K562 (cell line): ENCODE measurements around the gene SLC26A1. TPM values are rescaled to one million over a fixed set of nuclear protein-coding genes. Genes with fewer than 3 reads are reported as not detected.

Experiments used
- BHLHE40 ChIP-seq: IDR thresholded peaks from 2 replicates; pipeline ENCODE4 v1.6.1; 2011; ENCODE audit warnings: low read length, improper control_type of control experiment
- E2F4 ChIP-seq: sonication (generic); formaldehyde crosslinking; IDR thresholded peaks from 2 replicates; pipeline ENCODE4 v1.8.0; 2022; ENCODE audit warnings: mild to moderate bottlenecking, low read depth, missing genetic modification reagents
- E2F6 ChIP-seq, 2 experiments: IDR thresholded peaks; 2 replicates each; pipeline ENCODE4 v1.6.1; 2011; ENCODE audit warnings: borderline replicate concordance in 1 of 2, control low read depth in 1 of 2, low read depth in 1 of 2, low read length in 1 of 2, mild to moderate bottlenecking in 1 of 2, mixed read lengths in 1 of 2, moderate library complexity in 1 of 2; ENCODE audit not compliant: insufficient read depth in 1 of 2, insufficient read length in 1 of 2, poor library complexity in 1 of 2, severe bottlenecking in 1 of 2; ENCODE audit errors: extremely low read depth in 1 of 2
- EGR1 ChIP-seq: fragments of 450-650 bp; conservative IDR thresholded peaks from 2 replicates; pipeline ENCODE4 v1.6.1; 2017; ENCODE audit warnings: mild to moderate bottlenecking
- GATAD2B ChIP-seq: fragments of 450-650 bp; IDR thresholded peaks from 2 replicates; pipeline ENCODE4 v1.6.1; 2017; ENCODE audit warnings: mild to moderate bottlenecking, borderline replicate concordance
- GTF2F1 ChIP-seq: IDR thresholded peaks from 2 replicates; pipeline ENCODE4 v1.6.1; 2011; ENCODE audit warnings: low read depth, low read length, improper control_type of control experiment
- GTF3C2 ChIP-seq: IDR thresholded peaks from 3 replicates; pipeline ENCODE4 v1.6.1; 2011; ENCODE audit warnings: borderline replicate concordance, mild to moderate bottlenecking, moderate library complexity; ENCODE audit not compliant: insufficient read length; ENCODE audit errors: extremely low read depth
- KAT7 ChIP-seq: sonication (generic); formaldehyde crosslinking; IDR thresholded peaks from 2 replicates; pipeline ENCODE4 v1.8.0; 2022; ENCODE audit warnings: missing genetic modification reagents, mild to moderate bottlenecking, borderline replicate concordance
- KHSRP ChIP-seq: fragments of 450-650 bp; IDR thresholded peaks from 2 replicates; pipeline ENCODE4 v1.6.1; 2017
- MAZ ChIP-seq, 2 experiments: fragments of 450-650 bp in 1 of 2; sonication (generic) in 1 of 2; formaldehyde crosslinking; IDR thresholded peaks in 1 of 2; conservative IDR thresholded peaks in 1 of 2; 2 replicates each; pipeline versions ENCODE4 v1.4.0 to v1.5.0; 2020; ENCODE audit warnings: mild to moderate bottlenecking in 1 of 2, missing genetic modification reagents in 1 of 2
- NBN ChIP-seq: fragments of 450-650 bp; IDR thresholded peaks from 2 replicates; pipeline ENCODE4 v1.6.1; 2016; ENCODE audit warnings: low read depth, mild to moderate bottlenecking
- NRF1 ChIP-seq, 2 experiments: fragments of 450-650 bp; IDR thresholded peaks in 1 of 2; conservative IDR thresholded peaks in 1 of 2; 2 replicates each; pipeline ENCODE4 v1.6.1; 2014; ENCODE audit warnings: mild to moderate bottlenecking in 2 of 2
- PHF21A ChIP-seq: fragments of 450-650 bp; IDR thresholded peaks from 2 replicates; pipeline ENCODE4 v1.6.1; 2017; ENCODE audit warnings: low read depth, borderline replicate concordance
- SPI1 ChIP-seq: IDR thresholded peaks from 2 replicates; pipeline ENCODE4 v1.6.1; 2011; ENCODE audit warnings: low read depth, low read length, control low read depth, borderline replicate concordance
- THAP12 ChIP-seq: fragments of 250-450 bp; sonication (Bioruptor Pico); IDR thresholded peaks from 2 replicates; pipeline ENCODE4 v1.9.0; 2021; ENCODE audit warnings: mild to moderate bottlenecking, inconsistent platforms
- ZFX ChIP-seq: sonication (generic); formaldehyde crosslinking; IDR thresholded peaks from 2 replicates; pipeline ENCODE4 v1.8.0; 2022; ENCODE audit warnings: mild to moderate bottlenecking, missing genetic modification reagents, moderate library complexity
- ZNF239 ChIP-seq: fragments of 250-450 bp; sonication (Bioruptor Pico); IDR thresholded peaks from 2 replicates; pipeline ENCODE4 v1.4.0; 2020; ENCODE audit warnings: mild to moderate bottlenecking
- ZNF253 ChIP-seq: fragments of 250-450 bp; sonication (Bioruptor Pico); conservative IDR thresholded peaks from 2 replicates; pipeline ENCODE4 v1.6.1; 2021; ENCODE audit warnings: mild to moderate bottlenecking
- ZNF644 ChIP-seq: fragments of 200-800 bp; sonication (Bioruptor generic); IDR thresholded peaks from 2 replicates; pipeline ENCODE4 v1.6.1; 2016; ENCODE audit warnings: low read depth, missing genetic modification characterization, missing compliant biosample characterization
- polyA plus RNA-seq, 8 experiments: library from polyadenylated mRNA; depleted of rRNA in 4 of 8; stranded (reverse) in 5 of 8; unstranded in 3 of 8; fragments of >200 nt; fragmentation: Nextera tagmentation in 2 of 8; fragmentation: Illumina TruSeq in 1 of 8; extraction: Ambion mirVana in 2 of 8; extraction: Trizol in 1 of 8; gene quantifications; 2 replicates each; pipeline versions ENCODE4 v1.2.1 to v1.2.3, GENCODE V29; 2011 to 2014; ENCODE audit warnings: inconsistent platforms in 1 of 8, missing spikeins in 1 of 8
- total RNA-seq, 7 experiments: library from RNA; depleted of rRNA in 6 of 7; stranded (reverse); fragments of >200 nt in 6 of 7; fragmentation: Illumina TruSeq in 2 of 7; extraction: Trizol in 2 of 7; gene quantifications; 2 replicates each; pipeline versions ENCODE4 v1.2.1 to v1.2.3, GENCODE V29; 2011 to 2021; ENCODE audit warnings: low replicate concordance in 1 of 7

SLC26A1 gene
- total and polyA plus RNA-seq, 9 of the 15 experiments (the other 6 are each of a cell fraction or from before 2014, with no cell fraction given) = 0.11 to 4.2 (median 0.95) TPM

GRCh38 chr4:997375-998071, 4.3 kb upstream of the SLC26A1 start (continued):
- no peak for TF ChIP-seq ZNF253 (CRISPR knock-in tag)
- no peak for TF ChIP-seq ZNF239 (CRISPR knock-in tag)
- TF ChIP-seq GTF3C2 = no peak
- no peak for TF ChIP-seq E2F4 (CRISPR knock-in tag)
- no peak for TF ChIP-seq KHSRP
- TF ChIP-seq MAZ (CRISPR knock-in tag; conservative IDR thresholded peaks at IDR 0.05 in 1 of 2, IDR thresholded peaks at IDR 0.05 in 1 of 2) = peak; percentile 41 to 70; a peak in 3 of 4 replicates
- peak; percentile 70; the same call in 1 of the 2 replicates for TF ChIP-seq KAT7 (CRISPR knock-in tag)
- no peak for TF ChIP-seq PHF21A
- TF ChIP-seq GTF2F1 = no peak
- no peak; a peak in 2 of 4 replicates for TF ChIP-seq NRF1 (conservative IDR thresholded peaks at IDR 0.05 in 1 of 2, IDR thresholded peaks at IDR 0.05 in 1 of 2)
- peak; percentile 88 for TF ChIP-seq ZFX (CRISPR knock-in tag)
- no peak for TF ChIP-seq NBN
- TF ChIP-seq SPI1 = no peak
- TF ChIP-seq BHLHE40 = peak; percentile 65
- TF ChIP-seq GATAD2B = peak; percentile 41; the same call in 1 of the 2 replicates
- peak in 1 of 2 experiments; percentile 92 for TF ChIP-seq E2F6 (IDR thresholded peaks at IDR 0.05; ENCODE audit: borderline replicate concordance in 1 of 2, extremely low read depth in 1 of 2, insufficient read depth in 1 of 2, insufficient read length in 1 of 2, low read depth in 1 of 2, low read length in 1 of 2, poor library complexity in 1 of 2, severe bottlenecking in 1 of 2)
- no peak for TF ChIP-seq ZNF644 (tag)
- no peak for TF ChIP-seq THAP12 (CRISPR knock-in tag)
- 0 out of 2 replicates have a peak, but pooled peaks have one; percentile 5 for TF ChIP-seq EGR1
